ENCODE data around the gene KRTAP24-1.

The KRTAP24-1 gene

GRCh38 chr21:30305136-30305535, 22.4 kb upstream of the KRTAP24-1 start:
- TF ChIP-seq, protein P1, sequence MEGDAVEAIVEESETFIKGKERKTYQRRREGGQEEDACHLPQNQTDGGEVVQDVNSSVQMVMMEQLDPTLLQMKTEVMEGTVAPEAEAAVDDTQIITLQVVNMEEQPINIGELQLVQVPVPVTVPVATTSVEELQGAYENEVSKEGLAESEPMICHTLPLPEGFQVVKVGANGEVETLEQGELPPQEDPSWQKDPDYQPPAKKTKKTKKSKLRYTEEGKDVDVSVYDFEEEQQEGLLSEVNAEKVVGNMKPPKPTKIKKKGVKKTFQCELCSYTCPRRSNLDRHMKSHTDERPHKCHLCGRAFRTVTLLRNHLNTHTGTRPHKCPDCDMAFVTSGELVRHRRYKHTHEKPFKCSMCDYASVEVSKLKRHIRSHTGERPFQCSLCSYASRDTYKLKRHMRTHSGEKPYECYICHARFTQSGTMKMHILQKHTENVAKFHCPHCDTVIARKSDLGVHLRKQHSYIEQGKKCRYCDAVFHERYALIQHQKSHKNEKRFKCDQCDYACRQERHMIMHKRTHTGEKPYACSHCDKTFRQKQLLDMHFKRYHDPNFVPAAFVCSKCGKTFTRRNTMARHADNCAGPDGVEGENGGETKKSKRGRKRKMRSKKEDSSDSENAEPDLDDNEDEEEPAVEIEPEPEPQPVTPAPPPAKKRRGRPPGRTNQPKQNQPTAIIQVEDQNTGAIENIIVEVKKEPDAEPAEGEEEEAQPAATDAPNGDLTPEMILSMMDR (conservative IDR thresholded peaks at IDR 0.05; ENCODE audit: low read length) = no peak
- no peak for DNase-seq (ENCODE audit: low read depth)
- H3K4me3 ChIP-seq (ENCODE audit: low read length) = no peak overlapping the region

DNA sequence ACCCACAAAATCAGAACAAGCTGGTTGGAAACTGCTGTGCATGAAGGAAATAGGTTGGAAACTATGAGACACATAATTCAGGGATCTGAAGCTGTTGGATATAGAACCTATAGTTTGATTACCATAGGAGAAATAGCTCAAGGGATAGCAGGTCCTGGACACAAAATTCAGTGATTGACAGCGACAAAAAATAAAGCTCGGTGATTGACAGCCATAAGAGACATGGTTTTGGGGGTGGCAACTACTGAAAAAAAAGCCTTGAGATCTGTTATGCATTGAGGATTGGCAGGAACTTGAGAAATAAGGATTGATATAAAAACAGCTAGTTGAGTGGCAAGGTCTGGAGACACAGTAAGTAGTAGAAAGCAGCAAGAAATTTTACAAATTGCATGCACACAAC, 6.5 kb upstream of the KRTAP24-1 start, which contains the start of gene KRTAP25-1:
TSS of gene KRTAP25-1 (minus strand) at position 300 of the 400 bp plus-strand sequence. CDS start at position 276, 24 bp downstream.
- no peak for DNase-seq (ENCODE audit: low read depth)
- no peak within 1 kb of the TSS for H3K4me3 ChIP-seq (ENCODE audit: low read length)
- TF ChIP-seq, protein P1 (conservative IDR thresholded peaks at IDR 0.05; ENCODE audit: low read length) = no peak

DNA sequence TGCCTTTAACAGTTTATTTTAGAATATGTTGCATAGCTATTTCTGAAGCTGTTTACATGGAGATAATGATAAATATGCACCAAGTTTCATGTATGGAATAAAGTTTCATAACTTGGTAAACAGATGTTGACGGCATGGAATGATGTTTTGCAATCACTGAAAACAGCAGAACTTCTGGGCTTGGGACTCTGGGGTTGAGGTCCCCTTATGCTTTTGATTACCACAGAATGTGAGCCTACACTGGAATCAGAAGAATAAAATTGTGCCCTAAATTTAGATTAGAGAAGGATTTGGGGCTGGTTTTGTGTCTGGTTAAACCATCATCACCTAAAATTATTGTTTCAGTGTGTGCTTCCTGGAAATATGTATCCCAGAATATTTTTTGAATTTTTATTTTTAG, 11.1 kb downstream of the KRTAP24-1 start:
- DNase-seq (ENCODE audit: low read depth) = no peak
- no peak overlapping the region for H3K4me3 ChIP-seq (ENCODE audit: low read length)
- TF ChIP-seq, protein P1 (conservative IDR thresholded peaks at IDR 0.05; ENCODE audit: low read length) = no peak

GRCh38 chr21:30271156-30271555, 11.6 kb downstream of the KRTAP24-1 start:
- no peak overlapping the region for H3K4me3 ChIP-seq (ENCODE audit: low read length)
- no peak for DNase-seq (ENCODE audit: low read depth)
- TF ChIP-seq, protein P1 (conservative IDR thresholded peaks at IDR 0.05; ENCODE audit: low read length) = no peak

- H3K4me3 ChIP-seq (ENCODE audit: low read length) = no peak overlapping the region
- DNase-seq (ENCODE audit: low read depth) = no peak
- TF ChIP-seq, protein P1 (conservative IDR thresholded peaks at IDR 0.05; ENCODE audit: low read length) = no peak
These were observed 12.8 kb downstream of the KRTAP24-1 start for GRCh38 chr21:30269803-30270530.

DNA sequence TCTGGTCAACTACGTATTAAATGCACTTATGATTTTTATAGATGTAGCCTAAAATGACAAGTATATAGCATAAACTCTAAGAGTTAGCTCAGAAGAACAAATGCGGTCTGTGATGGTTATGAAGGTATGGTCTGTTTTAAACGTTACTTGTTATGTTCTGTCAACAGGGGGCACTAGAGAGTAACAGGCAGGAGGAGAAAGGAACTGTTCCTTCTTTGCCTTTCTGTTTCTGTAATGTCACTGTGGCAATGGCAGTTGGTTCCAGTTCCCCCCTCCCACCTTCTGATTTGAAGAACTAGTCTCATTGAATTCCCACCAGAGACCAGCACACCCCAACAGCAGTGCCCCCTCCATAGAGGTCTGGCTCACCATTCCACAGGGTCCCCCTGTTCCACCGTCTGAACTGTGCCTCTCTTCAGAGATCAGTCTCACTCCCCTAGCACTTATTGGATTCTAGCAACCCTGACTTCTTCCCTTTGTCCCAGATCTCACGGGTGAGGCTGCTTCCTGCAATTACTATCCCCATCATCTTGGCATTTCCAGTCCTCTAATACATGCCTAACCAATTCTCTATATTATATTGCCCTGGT, 14.0 kb downstream of the KRTAP24-1 start:
- TF ChIP-seq, protein P1 (conservative IDR thresholded peaks at IDR 0.05; ENCODE audit: low read length) = no peak

DNA sequence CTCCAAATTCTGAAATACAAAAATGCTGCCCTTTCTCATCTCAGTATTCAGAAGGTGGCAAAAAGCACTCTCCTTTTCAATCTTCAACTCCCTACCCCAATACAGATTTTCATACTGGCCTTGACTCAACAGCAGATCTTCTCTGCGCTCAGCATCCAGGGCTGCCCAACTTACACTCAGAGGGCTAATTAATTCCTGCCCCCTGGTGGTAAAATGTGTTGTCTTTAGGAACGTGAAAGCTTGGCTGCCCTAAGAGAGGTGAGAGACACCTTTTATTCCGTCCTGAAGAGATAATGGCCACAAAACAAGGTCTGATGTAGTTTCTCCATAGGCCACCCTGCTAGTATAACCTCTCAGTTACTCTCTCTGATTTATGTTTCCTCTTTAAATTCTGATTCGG, 25.0 kb downstream of the KRTAP24-1 start:
- H3K4me3 ChIP-seq (ENCODE audit: low read length) = no peak overlapping the region
- DNase-seq (ENCODE audit: low read depth) = peak; percentile 13
- TF ChIP-seq, protein P1 (conservative IDR thresholded peaks at IDR 0.05; ENCODE audit: low read length) = peak; percentile 26; the same call in 1 of the 2 replicates

More for the DNA sequence above, 14.0 kb downstream of the KRTAP24-1 start:
- no peak overlapping the region for H3K4me3 ChIP-seq (ENCODE audit: low read length)
- no peak for DNase-seq (ENCODE audit: low read depth)

Data from AG10803 (cell line).